ENCODE data around the gene STK10.
A peak's percentile ranks its signal among the peaks of the same experiment; 100 is the strongest.

The STK10 gene

GRCh38 chr5:172188893-172189692 lies 1.1 kb upstream of the STK10 start:
- DNase-seq (ENCODE audit: low spot score): peak; percentile 61

GRCh38 chr5:172187118-172188032 lies 649 bp downstream of the STK10 start:
- peak; percentile 65 for DNase-seq (ENCODE audit: low spot score)

GRCh38 chr5:172186114-172186695 lies 1.8 kb downstream of the STK10 start:
- no peak for DNase-seq (ENCODE audit: low spot score)

DNA sequence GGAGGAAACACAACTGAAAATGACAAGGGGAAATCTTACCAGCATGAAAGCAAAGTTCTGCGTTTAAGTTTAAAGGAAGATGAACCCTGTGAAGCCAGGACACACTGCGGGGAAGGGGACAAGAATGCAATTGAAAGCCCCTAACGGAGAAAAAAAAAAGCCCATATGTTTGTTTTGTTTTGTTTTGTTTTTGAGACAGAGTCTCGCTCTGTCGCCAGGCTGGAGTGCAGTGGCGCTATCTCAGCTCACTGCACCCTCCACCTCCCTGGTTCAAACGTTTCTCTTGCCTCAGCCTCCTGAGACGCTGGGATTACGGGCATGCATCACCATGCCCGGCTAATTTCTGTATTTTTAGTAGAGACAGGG lies 2.9 kb downstream of the STK10 start:
- DNase-seq (ENCODE audit: low spot score): no peak

DNA sequence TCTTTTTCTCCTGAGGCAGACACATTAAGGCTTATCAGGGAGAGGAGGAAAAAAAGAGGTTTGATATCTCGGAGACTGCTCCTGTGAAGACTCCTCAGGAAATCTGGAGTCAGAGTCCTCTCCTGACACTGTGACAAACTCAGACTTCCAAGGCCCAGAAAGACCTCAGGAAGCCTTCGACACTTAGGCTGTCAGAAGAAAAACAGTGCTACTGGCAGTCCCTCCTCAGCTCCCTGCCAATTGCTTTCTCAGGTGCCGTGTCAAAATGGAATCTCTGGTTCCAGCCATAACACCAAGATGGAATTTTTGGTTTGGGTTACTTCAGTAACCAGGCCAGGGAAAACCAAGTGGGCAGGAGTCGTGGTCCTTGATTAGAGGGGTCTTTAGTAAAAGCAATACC lies 4.1 kb downstream of the STK10 start:
- peak; percentile 57 for DNase-seq (ENCODE audit: low spot score)

GRCh38 chr5:172182291-172182690 lies 5.7 kb downstream of the STK10 start:
- DNase-seq (ENCODE audit: low spot score): no peak

DNA sequence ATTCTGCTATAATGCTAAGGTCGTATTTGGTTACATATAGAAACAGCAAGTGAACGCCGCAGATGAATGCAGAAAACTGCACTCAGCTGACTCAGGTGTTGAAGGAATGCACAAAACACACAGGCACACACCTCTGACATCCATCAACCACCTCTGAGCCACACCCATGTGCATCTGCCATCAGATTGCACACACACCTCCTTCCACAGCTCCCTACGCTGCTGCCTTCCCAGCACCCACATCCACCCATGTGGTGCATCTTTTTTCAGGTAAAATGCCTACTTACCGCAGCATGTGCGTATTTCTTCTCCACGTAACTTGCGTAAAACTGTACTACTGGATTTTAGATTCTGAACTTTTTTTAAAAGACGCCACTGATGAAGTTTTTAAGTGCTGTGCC lies 7.1 kb downstream of the STK10 start:
- no peak for DNase-seq (ENCODE audit: low spot score)

DNA sequence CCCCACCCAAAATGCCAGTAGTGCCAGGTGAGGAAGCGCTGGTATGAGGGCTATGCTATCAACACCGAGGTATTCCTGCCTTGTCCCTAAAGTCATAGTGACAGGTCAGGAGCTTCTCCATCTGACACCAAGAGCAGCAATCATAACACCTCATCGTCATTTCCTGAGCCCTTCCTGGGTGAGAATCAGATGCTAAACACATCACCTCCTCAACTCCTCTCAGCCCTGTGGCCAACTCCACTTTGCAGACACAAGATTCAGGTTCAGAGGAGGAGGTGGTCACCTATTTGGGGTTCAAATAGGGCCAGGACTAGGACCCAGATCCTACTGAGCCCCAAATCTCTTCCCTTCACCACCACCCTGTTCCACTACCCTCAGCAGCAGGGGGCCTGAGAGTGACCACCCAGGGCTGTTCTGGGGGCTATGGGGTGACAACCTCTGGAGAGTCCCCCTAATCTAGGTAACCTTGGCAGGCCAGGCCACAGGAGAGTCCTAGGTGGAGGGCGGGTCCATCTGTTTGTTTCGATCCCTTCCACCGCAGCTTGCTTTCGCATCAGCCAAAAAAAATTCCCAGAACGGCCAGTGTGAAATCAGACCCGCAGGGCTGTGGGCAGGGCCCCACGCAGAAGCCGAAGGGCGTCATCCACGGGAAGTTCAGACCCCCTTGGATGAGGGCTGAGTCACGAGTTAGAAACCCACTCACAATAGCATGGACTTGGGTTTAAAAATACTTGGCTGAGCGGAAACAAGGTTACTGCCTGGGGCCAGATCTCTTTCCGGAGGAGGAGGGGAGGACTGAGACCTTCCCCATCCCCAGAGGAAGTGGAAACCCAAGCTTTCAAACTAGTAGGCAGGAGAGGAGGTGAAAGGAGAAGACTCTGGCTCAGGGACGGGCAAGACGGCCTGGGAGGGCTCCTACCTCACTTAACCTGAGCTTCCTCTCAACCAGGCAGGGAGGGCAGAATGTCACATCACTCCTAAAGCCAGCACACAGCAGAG lies 8.7 kb downstream of the STK10 start:
- no peak for DNase-seq (ENCODE audit: low spot score)

- peak; percentile 78 for DNase-seq (ENCODE audit: low spot score)
These were observed 9.6 kb downstream of the STK10 start for GRCh38 chr5:172178301-172178987.

DNA sequence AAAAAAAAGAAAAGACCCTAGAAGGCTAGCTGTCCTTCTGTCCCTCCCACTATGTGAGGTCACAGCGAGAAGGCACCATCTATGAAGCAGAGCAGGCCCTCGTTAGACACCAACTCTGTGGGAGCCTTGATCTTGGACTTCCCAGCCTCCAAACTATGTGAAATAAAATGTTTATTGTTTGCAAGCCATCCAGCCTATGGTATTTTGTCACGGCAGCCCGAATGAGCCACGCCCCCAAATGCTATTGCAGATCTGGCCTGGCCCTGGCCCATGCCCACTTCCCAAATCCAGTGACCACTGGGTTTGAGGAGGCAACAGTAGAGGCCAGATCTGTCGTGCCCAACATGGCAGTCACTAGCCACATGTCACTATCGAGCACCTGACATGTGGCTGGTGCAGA lies 10.8 kb downstream of the STK10 start:
- DNase-seq (ENCODE audit: low spot score): no peak

DNA sequence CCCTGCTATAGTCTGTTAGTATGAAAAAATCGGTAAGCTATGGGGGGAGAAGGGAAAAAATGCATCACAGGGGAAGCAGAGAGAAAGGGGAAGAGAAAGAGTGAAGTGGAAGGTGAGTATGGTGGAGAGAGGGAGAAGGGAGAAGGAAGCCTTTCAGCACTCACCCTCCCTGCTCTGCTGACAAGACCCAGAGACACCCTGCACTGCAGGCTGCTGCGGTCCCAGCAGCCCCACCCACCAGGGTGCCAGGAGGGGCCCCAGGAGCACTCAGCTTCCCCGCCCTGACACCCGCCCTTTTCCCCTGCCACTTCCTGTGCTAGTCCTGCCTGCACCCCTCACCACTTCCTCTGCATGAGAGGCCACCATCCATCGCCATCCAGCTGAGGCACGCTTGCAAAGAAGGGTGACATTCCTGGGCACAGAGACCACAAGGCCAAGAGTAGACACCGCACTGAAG lies 12.7 kb downstream of the STK10 start:
- DNase-seq (ENCODE audit: low spot score): no peak

DNA sequence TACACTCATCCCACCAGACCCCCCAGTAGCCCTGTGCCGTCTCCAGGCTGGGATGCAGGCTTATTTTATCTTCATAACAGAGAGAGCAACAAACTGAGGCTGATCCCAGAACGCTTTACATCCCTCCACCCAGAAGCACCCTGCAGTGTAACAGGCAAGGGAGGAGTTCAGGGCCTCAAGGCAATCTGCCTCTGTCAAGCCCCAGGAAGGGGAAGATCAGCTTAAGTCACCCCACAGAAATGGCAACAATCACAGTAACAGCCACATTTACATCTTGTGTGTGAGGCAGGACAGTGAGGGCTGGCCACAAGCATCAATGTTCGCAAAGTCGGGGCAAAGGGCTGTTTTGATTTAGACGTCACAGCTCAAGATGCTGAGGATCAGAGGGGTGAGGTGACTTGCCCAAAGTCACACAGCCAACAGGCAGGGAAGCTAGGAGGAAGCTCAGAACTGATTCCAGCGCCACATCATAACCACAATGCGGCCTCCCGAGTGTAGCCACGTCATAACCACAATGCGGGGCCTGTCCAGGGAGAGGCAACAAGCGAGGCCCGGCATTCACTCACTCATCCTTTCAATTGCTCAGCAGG lies 14.4 kb downstream of the STK10 start:
- no peak for DNase-seq (ENCODE audit: low spot score)

DNA sequence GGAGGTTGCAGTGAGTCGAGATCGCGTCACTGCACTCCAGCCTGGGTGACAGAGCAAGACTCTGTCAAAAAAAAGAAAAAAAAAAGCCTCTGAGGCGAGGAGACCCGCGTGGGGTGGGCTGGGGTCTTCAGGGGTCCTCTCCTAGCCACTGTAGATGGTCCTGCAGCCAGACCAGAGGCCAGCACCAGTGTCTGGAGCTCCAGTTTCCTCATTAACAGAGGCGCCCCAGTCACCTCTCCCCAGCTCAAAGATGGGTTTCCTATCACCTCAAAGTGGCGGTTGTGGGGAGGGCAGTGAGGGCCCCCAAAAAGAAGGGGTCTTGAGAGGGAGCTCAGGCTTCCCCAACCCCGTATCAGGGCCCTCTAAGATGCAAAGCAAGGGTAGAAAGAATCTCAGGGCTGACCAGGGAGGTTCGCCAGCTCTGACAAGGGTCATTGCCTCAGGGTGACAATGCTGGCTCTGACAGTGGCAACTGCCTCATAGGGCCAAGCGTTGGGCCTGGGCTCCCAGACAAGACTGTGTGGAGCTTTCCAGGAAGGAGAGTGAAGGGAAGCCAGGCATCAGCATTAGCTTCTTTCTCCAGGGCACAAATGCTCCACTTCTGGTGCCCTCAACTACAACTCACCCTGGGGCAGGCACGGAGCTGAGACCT lies 15.0 kb downstream of the STK10 start:
- no peak for DNase-seq (ENCODE audit: low spot score)

- no peak for DNase-seq (ENCODE audit: low spot score)
These were observed 16.9 kb downstream of the STK10 start for GRCh38 chr5:172171118-172171517.

GRCh38 chr5:172170251-172170701 lies 17.7 kb downstream of the STK10 start:
- DNase-seq (ENCODE audit: low spot score): peak; percentile 88

GRCh38 chr5:172169216-172169615 lies 18.8 kb downstream of the STK10 start:
- no peak for DNase-seq (ENCODE audit: low spot score)

- DNase-seq (ENCODE audit: low spot score): no peak
These were observed 19.7 kb downstream of the STK10 start for GRCh38 chr5:172168311-172168710.

DNA sequence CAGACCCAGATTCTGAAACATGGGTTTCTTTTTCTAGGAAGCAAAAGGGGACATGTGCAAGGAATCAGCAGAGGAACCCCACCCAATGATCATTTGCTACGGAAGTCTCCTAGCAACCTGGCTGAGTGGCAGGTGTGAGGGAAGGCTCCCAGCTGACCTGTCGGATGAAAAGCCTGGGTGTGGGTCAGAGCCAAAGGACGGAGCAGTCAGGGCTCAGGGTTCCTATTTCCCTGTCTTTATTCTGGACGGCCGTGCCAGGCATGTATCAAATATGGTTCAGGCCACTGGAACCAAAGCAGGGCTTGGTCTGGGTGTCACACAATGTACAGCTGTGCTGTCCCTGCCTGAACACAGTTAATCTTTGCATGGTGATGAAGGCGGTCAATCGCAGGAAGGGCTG lies 20.1 kb downstream of the STK10 start:
- DNase-seq (ENCODE audit: low spot score): peak; percentile 69

DNA sequence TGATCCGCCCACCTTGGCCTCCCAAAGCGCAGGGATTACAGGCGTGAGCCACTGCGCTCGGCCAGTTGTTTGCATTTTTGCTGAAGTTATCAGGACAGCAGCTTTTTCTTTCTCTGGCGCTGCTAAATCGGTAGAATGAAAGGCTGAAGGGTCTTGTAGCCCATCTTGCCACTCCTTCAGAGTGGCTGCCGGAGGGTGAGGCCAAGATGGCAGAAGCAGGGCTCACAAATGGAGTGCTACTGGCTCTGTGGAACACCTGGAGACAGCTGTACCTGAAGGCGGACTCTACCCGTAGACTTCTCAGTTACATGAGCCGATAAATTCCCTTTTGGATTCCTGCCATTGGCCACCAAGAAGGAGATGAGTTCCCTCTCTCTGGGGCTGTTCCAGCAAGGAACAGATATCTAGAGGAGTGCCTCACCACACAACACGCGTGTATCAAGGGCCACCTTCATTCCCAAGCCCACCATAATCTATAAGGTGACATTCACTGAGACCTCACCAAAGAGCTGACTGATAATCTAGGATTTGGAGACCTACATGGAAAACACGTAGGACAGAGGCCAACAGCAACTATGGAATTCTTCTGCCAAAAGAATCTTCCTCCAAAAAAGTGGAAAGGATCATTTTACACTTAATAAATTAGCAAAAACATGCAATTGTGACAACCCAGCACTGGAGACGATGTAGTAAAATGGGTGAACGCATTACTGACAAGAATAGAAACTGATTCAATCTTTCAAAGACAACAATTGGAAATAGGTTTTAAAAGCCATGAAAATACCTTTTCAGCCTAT lies 21.8 kb downstream of the STK10 start:
- DNase-seq (ENCODE audit: low spot score): no peak

All from cerebellar cortex (tissue), 1 donor.